ENCODE measurements around the gene GPATCH8. TPM values are rescaled to one million over a fixed set of nuclear protein-coding genes. Genes with fewer than 3 reads are reported as not detected.

GPATCH8 gene
- total RNA-seq = 40.7 TPM
- long read RNA-seq, full-length matches to known transcripts = 4 of 25 reads
- long read RNA-seq, partial matches to known transcripts = 1 of 25 reads
- long read RNA-seq, other reads (novel, unspliced or antisense) = 20 of 25 reads

GRCh38 chr17:44503147-44504029 is at the start of gene GPATCH8:
Gene GPATCH8, minus strand, starts transcription at chr17:44503406. Its CDS starts 36 bp downstream, at chr17:44503370.
- Histone ChIP-seq H3K27me3 (no peaks in the 10 kb centered on the region), H3K27ac (peak within 1 kb of the TSS; percentile 94), H3K36me3 (no peaks in the 10 kb centered on the region), H3K4me3 (peak within 1 kb of the TSS; percentile 98), H3K4me1 (peaks cover 40% of the 10 kb centered on the region), H3K9me3 (no peaks in the 10 kb centered on the region)
- TF ChIP-seq, protein P1, sequence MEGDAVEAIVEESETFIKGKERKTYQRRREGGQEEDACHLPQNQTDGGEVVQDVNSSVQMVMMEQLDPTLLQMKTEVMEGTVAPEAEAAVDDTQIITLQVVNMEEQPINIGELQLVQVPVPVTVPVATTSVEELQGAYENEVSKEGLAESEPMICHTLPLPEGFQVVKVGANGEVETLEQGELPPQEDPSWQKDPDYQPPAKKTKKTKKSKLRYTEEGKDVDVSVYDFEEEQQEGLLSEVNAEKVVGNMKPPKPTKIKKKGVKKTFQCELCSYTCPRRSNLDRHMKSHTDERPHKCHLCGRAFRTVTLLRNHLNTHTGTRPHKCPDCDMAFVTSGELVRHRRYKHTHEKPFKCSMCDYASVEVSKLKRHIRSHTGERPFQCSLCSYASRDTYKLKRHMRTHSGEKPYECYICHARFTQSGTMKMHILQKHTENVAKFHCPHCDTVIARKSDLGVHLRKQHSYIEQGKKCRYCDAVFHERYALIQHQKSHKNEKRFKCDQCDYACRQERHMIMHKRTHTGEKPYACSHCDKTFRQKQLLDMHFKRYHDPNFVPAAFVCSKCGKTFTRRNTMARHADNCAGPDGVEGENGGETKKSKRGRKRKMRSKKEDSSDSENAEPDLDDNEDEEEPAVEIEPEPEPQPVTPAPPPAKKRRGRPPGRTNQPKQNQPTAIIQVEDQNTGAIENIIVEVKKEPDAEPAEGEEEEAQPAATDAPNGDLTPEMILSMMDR (IDR thresholded peaks at IDR 0.05) = no peak
- DNase-seq (peak; percentile 98), ATAC-seq (peak; percentile 99)
- intact Hi-C loops (cut with DNase I) = no loop called here

DNA sequence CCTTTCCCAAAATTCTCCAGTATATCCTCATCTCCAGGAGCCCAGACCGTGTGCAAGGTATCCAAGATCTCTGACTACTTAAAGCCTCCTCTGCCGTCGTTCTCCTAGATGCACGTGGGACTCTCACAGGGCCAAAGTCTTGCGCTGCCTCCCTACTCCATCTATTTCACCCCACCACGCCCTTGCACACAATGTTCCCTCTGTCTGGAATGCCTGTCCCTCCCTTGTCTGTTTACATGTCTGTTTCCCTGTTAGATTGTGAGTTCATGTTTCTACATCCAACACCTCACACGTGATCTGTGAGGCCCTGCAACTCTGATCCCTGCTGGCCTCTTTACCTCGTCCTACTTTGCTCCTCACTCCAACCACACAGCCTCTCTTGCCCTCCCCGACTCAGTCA is 49.2 kb upstream of the GPATCH8 start:
- H3K27me3 ChIP-seq = no peaks in the 10 kb centered on the region
- TF ChIP-seq, protein P1 (IDR thresholded peaks at IDR 0.05) = no peak
- no peak overlapping the region for H3K27ac ChIP-seq
- intact Hi-C loops (cut with DNase I) = no loop called here
- no peaks in the 10 kb centered on the region for H3K9me3 ChIP-seq
- ATAC-seq (peak; percentile 72), DNase-seq (no peak)
- H3K36me3 ChIP-seq = no peaks in the 10 kb centered on the region
- no peak overlapping the region for H3K4me3 ChIP-seq
- peaks cover 7% of the 10 kb centered on the region for H3K4me1 ChIP-seq

GRCh38 chr17:44549686-44550085 is 46.5 kb upstream of the GPATCH8 start:
- no peak for DNase-seq
- Histone ChIP-seq H3K27me3 (no peaks in the 10 kb centered on the region), H3K4me3 (no peak overlapping the region), H3K9me3 (no peaks in the 10 kb centered on the region), H3K36me3 (no peaks in the 10 kb centered on the region), H3K4me1 (no peaks in the 10 kb centered on the region), H3K27ac (no peak overlapping the region)
- intact Hi-C loops (cut with DNase I) = loop anchor here (10.0 kb wide), 1 partner anchor 75 kb away; no protein-coding TSS in a partner anchor
- TF ChIP-seq, protein P1 (IDR thresholded peaks at IDR 0.05) = no peak
- ATAC-seq = no peak

DNA sequence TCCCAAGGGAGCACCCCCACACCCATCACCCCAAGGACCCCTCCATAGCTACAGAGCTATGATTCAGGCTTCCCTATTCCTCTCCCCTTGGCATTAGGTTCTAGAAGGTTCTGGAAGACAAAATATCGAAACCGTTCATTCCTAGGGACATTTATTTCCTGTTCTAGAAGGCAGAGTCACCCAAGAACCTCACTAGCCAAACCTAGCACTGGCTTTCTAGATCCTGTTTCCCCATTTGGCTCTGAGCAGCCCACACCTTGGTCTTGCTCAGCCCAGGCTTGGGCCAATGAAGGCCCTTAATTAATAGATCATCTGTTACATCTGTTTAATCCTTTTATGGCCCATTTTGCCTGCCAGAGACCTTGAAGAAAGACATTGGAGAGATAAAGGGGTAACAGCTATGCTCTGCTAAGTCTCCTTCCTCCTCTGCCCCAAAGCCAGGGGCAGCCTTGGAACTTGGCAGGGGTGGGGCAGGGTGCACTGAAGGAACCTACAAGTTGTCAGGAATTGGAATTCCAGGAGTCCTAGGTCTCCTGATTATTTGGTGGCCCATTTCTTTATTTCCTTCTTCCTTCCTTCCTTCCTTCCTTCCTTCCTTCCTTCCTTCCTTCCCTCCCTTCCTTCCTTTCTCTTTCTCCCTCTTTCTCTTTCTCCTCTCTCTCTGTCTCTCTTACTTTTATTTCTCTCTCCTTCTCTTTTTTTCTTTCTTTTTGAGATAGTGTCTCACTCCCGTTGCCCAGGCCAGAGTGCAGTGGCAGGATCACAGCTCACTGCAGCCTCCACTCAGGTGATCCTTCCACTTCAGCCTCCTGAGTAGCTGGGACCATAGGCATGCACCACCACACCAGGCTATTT is 45.4 kb upstream of the GPATCH8 start:
- Histone ChIP-seq H3K36me3 (no peaks in the 10 kb centered on the region), H3K9me3 (no peaks in the 10 kb centered on the region), H3K4me1 (no peaks in the 10 kb centered on the region), H3K27ac (peak overlapping the region; percentile 24), H3K4me3 (no peak overlapping the region), H3K27me3 (no peaks in the 10 kb centered on the region)
- intact Hi-C loops (cut with DNase I) = loop anchor here (10.0 kb wide), 1 partner anchor 76 kb away; no protein-coding TSS in a partner anchor
- TF ChIP-seq, protein P1 (IDR thresholded peaks at IDR 0.05) = no peak
- ATAC-seq (no peak), DNase-seq (no peak)

DNA sequence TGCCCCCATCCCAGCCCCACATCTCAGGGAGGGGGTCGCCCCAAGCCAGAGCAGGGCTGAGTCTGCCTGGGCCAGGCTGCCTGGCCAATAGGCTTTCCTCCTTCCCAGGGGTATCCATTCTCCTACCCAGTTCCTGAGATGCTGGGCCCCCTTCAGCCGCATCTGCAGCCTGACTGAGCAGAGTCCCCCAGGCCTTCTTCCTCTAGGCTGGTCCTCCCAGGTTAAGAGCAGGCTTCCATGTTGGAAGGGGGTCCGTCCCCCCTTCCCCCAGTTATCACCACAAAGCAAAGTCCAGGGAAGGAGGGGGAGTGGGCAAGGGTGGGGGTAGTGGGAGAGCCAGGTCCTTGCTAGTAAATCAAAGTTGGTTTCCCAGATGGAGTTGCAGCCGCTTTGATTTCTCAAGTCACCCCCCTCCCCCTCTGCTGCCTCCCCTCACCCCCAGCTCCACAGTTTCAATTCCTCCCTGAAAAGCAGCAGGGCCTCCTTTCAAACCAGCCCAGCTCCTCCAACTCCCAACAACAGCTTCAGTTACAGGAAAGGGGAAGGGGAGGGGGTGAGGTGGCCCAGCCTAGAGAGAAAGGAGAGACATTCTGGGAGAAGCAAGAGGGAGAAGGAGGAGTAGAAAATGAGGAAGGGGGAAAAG is 44.5 kb upstream of the GPATCH8 start:
- TF ChIP-seq, protein P1 (IDR thresholded peaks at IDR 0.05) = no peak
- ATAC-seq = no peak
- Histone ChIP-seq H3K27me3 (no peaks in the 10 kb centered on the region), H3K4me3 (no peak overlapping the region), H3K4me1 (peaks cover 8% of the 10 kb centered on the region), H3K36me3 (no peaks in the 10 kb centered on the region), H3K27ac (peak overlapping the region; percentile 24), H3K9me3 (no peaks in the 10 kb centered on the region)
- intact Hi-C loops (cut with DNase I) = loop anchor here (10.0 kb wide), 1 partner anchor 77 kb away; no protein-coding TSS in a partner anchor
- no peak for DNase-seq

All from upper lobe of right lung (tissue), 1 donor.